ENCODE measurements around the gene PLEKHA8.

DNA sequence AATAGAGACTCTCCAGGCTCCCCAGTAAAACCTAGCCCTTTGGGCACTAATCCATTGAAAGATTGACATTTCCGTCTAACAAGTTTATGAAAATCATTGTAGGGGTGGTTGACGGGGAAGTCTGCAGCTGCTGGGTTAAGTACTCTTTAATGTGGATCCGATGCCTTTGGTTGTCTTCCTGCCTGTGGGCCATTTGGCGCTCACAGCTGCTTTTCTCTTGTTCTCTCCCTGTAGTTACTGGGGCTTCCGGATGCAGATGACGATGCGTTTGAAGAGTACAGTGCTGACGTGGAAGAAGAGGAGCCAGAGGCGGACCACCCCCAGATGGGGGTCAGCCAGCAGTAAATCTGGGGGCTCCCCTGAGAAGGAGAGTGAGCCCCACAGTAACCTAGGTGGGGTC is 129.0 kb downstream of the PLEKHA8 start:
- TF ChIP-seq, protein P1, sequence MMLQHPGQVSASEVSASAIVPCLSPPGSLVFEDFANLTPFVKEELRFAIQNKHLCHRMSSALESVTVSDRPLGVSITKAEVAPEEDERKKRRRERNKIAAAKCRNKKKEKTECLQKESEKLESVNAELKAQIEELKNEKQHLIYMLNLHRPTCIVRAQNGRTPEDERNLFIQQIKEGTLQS (IDR thresholded peaks at IDR 0.05; ENCODE audit: borderline replicate concordance, extremely low read depth, low read depth, low read length): no peak
- TF ChIP-seq, protein P2, sequence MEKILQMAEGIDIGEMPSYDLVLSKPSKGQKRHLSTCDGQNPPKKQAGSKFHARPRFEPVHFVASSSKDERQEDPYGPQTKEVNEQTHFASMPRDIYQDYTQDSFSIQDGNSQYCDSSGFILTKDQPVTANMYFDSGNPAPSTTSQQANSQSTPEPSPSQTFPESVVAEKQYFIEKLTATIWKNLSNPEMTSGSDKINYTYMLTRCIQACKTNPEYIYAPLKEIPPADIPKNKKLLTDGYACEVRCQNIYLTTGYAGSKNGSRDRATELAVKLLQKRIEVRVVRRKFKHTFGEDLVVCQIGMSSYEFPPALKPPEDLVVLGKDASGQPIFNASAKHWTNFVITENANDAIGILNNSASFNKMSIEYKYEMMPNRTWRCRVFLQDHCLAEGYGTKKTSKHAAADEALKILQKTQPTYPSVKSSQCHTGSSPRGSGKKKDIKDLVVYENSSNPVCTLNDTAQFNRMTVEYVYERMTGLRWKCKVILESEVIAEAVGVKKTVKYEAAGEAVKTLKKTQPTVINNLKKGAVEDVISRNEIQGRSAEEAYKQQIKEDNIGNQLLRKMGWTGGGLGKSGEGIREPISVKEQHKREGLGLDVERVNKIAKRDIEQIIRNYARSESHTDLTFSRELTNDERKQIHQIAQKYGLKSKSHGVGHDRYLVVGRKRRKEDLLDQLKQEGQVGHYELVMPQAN (conservative IDR thresholded peaks at IDR 0.05): no peak
- TF ChIP-seq, protein P3, sequence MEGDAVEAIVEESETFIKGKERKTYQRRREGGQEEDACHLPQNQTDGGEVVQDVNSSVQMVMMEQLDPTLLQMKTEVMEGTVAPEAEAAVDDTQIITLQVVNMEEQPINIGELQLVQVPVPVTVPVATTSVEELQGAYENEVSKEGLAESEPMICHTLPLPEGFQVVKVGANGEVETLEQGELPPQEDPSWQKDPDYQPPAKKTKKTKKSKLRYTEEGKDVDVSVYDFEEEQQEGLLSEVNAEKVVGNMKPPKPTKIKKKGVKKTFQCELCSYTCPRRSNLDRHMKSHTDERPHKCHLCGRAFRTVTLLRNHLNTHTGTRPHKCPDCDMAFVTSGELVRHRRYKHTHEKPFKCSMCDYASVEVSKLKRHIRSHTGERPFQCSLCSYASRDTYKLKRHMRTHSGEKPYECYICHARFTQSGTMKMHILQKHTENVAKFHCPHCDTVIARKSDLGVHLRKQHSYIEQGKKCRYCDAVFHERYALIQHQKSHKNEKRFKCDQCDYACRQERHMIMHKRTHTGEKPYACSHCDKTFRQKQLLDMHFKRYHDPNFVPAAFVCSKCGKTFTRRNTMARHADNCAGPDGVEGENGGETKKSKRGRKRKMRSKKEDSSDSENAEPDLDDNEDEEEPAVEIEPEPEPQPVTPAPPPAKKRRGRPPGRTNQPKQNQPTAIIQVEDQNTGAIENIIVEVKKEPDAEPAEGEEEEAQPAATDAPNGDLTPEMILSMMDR (IDR thresholded peaks at IDR 0.05 in 2 of 3, conservative IDR thresholded peaks at IDR 0.05 in 1 of 3; ENCODE audit: control insufficient read depth in 2 of 3, extremely low read depth in 1 of 3, insufficient read depth in 1 of 3, low read depth in 3 of 3, low read length in 3 of 3): no peak
- TF ChIP-seq POLR2AphosphoS5 (IDR thresholded peaks at IDR 0.05; ENCODE audit: low read length) (no peak), POLR2A (IDR thresholded peaks at IDR 0.05; ENCODE audit: low read depth, low read length) (no peak), CEBPB (IDR thresholded peaks at IDR 0.05; ENCODE audit: borderline replicate concordance in 1 of 2, low read depth in 2 of 2, low read length in 2 of 2) (no peak), SP1 (IDR thresholded peaks at IDR 0.05; ENCODE audit: low read depth, low read length) (no peak), CREB1 (IDR thresholded peaks at IDR 0.05; ENCODE audit: low read depth) (no peak), EGR1 (IDR thresholded peaks at IDR 0.05; ENCODE audit: borderline replicate concordance in 1 of 2, low read depth in 2 of 2, low read length in 2 of 2) (no peak)
